DND-41 (cell line): ENCODE data around the gene CRHR2.

Source experiments
- ATAC-seq: fragments of 200-7000 bp; cut with Tn5 transposase; 3 replicates; pipeline ENCODE4 v1.9.1; 2021; ENCODE audit warnings: low read depth; ENCODE audit not compliant: insufficient read depth
- DNase-seq: peaks from one replicate; pipeline ENCODE4 v3.0.0-alpha.2; 2020
- H2AFZ ChIP-seq: 2 replicates; pipeline ENCODE4 v1.6.0; 2012; ENCODE audit warnings: low read depth, low read length
- H3K27ac ChIP-seq: 2 replicates; pipeline ENCODE4 v1.5.1; 2012; ENCODE audit warnings: low read length, inconsistent platforms
- H3K27me3 ChIP-seq: fragments of 200-600 bp; sonication (generic); 2 replicates; pipeline ENCODE4 v1.6.0; 2012; ENCODE audit warnings: low read length, mild to moderate bottlenecking, inconsistent platforms; ENCODE audit not compliant: insufficient read depth, poor library complexity
- H3K36me3 ChIP-seq: 2 replicates; pipeline ENCODE4 v1.5.1; 2012; ENCODE audit warnings: low read length, inconsistent platforms; ENCODE audit not compliant: insufficient read depth
- H3K4me1 ChIP-seq: 2 replicates; pipeline ENCODE4 v1.5.1; 2012; ENCODE audit warnings: mild to moderate bottlenecking, low read length; ENCODE audit not compliant: insufficient read depth
- H3K4me2 ChIP-seq: 2 replicates; pipeline ENCODE4 v1.6.0; 2012; ENCODE audit warnings: mild to moderate bottlenecking, moderate library complexity, low read length, inconsistent platforms; ENCODE audit not compliant: insufficient read depth
- H3K4me3 ChIP-seq, 2 experiments: fragments of 200-600 bp in 1 of 2; shearing (Covaris generic) in 1 of 2; 2 replicates each; pipeline ENCODE4 v1.5.1; 2012 to 2016; ENCODE audit warnings: inconsistent platforms in 2 of 2, low read length in 2 of 2, mild to moderate bottlenecking in 2 of 2, low read depth in 1 of 2, moderate library complexity in 1 of 2
- H3K79me2 ChIP-seq: 2 replicates; pipeline ENCODE4 v1.6.0; 2012; ENCODE audit warnings: low read length, inconsistent platforms; ENCODE audit not compliant: insufficient read depth
- H3K9ac ChIP-seq: 2 replicates; pipeline ENCODE4 v1.6.0; 2012; ENCODE audit warnings: low read depth, mild to moderate bottlenecking, inconsistent platforms, low read length, moderate library complexity
- H3K9me3 ChIP-seq: 2 replicates; pipeline ENCODE4 v1.5.1; 2012; ENCODE audit warnings: low read length, moderate library complexity, mild to moderate bottlenecking, inconsistent platforms; ENCODE audit not compliant: insufficient read depth, severe bottlenecking
- H4K20me1 ChIP-seq: 2 replicates; pipeline ENCODE4 v1.6.0; 2012; ENCODE audit warnings: low read length; ENCODE audit not compliant: insufficient read depth
- CTCF ChIP-seq: IDR thresholded peaks from 2 replicates; pipeline ENCODE4 v1.5.1; 2012; ENCODE audit warnings: borderline replicate concordance, low read length, moderate library complexity, mild to moderate bottlenecking; ENCODE audit not compliant: poor library complexity, severe bottlenecking; ENCODE audit errors: extremely low read depth
- EZH2 ChIP-seq: IDR thresholded peaks from 3 replicates; pipeline ENCODE4 v1.6.1; 2012; ENCODE audit warnings: borderline replicate concordance, low read depth, mild to moderate bottlenecking, moderate library complexity, low read length, inconsistent platforms; ENCODE audit not compliant: severe bottlenecking

CRHR2 gene

GRCh38 chr7:30647589-30648364 is 34.5 kb downstream of the CRHR2 start:
- DNase-seq = no peak
- no peaks in the 10 kb centered on the region for H3K79me2 ChIP-seq
- H4K20me1 ChIP-seq = no peaks in the 10 kb centered on the region; the same call in 1 of the 2 replicates
- no peak for TF ChIP-seq CTCF
- no peak for TF ChIP-seq EZH2
- no peaks in the 10 kb centered on the region for H3K4me1 ChIP-seq
- ATAC-seq = no peak
- H2AFZ ChIP-seq = no peak overlapping the region
- peaks cover 22% of the 10 kb centered on the region; the same call in 1 of the 2 replicates for H3K36me3 ChIP-seq
- no peak overlapping the region for H3K9ac ChIP-seq
- H3K27me3 ChIP-seq = no peaks in the 10 kb centered on the region
- H3K27ac ChIP-seq = no peak overlapping the region
- no peak overlapping the region for H3K4me2 ChIP-seq
- H3K9me3 ChIP-seq = no peaks in the 10 kb centered on the region
- H3K4me3 ChIP-seq = no peak overlapping the region

GRCh38 chr7:30646154-30646553 is 36.1 kb downstream of the CRHR2 start:
- Histone ChIP-seq H3K4me1 (no peaks in the 10 kb centered on the region), H3K79me2 (no peaks in the 10 kb centered on the region), H3K27ac (no peak overlapping the region), H3K4me3 (no peak overlapping the region), H2AFZ (no peak overlapping the region), H4K20me1 (no peaks in the 10 kb centered on the region; the same call in 1 of the 2 replicates), H3K27me3 (no peaks in the 10 kb centered on the region), H3K9ac (no peak overlapping the region), H3K4me2 (no peak overlapping the region), H3K9me3 (no peaks in the 10 kb centered on the region), H3K36me3 (peaks cover 23% of the 10 kb centered on the region; the same call in 1 of the 2 replicates)
- DNase-seq (no peak), ATAC-seq (peak; percentile 36)
- no peak for TF ChIP-seq CTCF
- no peak for TF ChIP-seq EZH2

- no peak overlapping the region for H3K4me3 ChIP-seq
- H2AFZ ChIP-seq = no peak overlapping the region
- H3K79me2 ChIP-seq = no peaks in the 10 kb centered on the region
- TF ChIP-seq EZH2 = no peak
- no peaks in the 10 kb centered on the region; the same call in 1 of the 2 replicates for H4K20me1 ChIP-seq
- H3K4me1 ChIP-seq = no peaks in the 10 kb centered on the region
- no peak overlapping the region for H3K9ac ChIP-seq
- DNase-seq = no peak
- H3K27me3 ChIP-seq = no peaks in the 10 kb centered on the region
- H3K4me2 ChIP-seq = no peak overlapping the region
- H3K9me3 ChIP-seq = no peaks in the 10 kb centered on the region
- no peak overlapping the region for H3K27ac ChIP-seq
- ATAC-seq = no peak
- H3K36me3 ChIP-seq = peaks cover 23% of the 10 kb centered on the region; the same call in 1 of the 2 replicates
Measured at GRCh38 chr7:30645661-30646060, 36.6 kb downstream of the CRHR2 start.

GRCh38 chr7:30644286-30644955 is 37.8 kb downstream of the CRHR2 start:
- no peak for ATAC-seq
- Histone ChIP-seq H4K20me1 (no peaks in the 10 kb centered on the region; the same call in 1 of the 2 replicates), H3K27me3 (no peaks in the 10 kb centered on the region), H3K9me3 (no peaks in the 10 kb centered on the region), H3K4me3 (no peak overlapping the region), H3K9ac (no peak overlapping the region), H3K27ac (no peak overlapping the region), H3K4me2 (no peak overlapping the region), H3K36me3 (peaks cover 23% of the 10 kb centered on the region; the same call in 1 of the 2 replicates), H2AFZ (no peak overlapping the region), H3K79me2 (no peaks in the 10 kb centered on the region), H3K4me1 (no peaks in the 10 kb centered on the region)
- TF ChIP-seq CTCF = no peak
- no peak for TF ChIP-seq EZH2
- no peak for DNase-seq
